Stimulated activated CD4-positive, alpha-beta T cell treated with anti-CD3 and anti-CD28 coated beads, TNF-alpha, amount 100 ng/mL, for 1 hour (primary cell): Measurements from ENCODE around the gene CNKSR3.

Experiments
- DNase-seq, 3 donors: peaks; one replicate each; pipeline ENCODE4 v3.0.0-alpha.2; 2020; ENCODE audit warnings: low read depth in 3 of 3, low spot score in 1 of 3

CNKSR3 gene

DNA sequence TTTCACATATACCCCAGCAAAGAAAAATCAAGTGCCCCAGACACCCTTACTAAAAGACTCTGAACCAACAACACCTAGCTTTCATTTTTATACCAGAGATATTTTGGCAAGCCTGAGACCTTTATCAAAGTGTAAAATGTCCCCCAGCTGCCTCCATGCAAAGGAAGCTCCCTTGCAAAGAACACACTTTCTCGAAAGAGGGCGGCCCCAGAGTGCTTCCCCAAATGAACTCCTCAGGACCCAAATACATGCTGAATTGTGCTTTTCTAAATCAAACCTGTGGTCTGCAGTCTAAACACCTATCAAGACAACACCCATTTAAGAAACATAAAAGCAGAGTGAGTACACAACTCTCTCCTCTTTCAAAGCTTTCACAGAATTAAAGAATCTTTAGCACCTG, 154.4 kb downstream of the CNKSR3 start:
- no peak for DNase-seq

DNA sequence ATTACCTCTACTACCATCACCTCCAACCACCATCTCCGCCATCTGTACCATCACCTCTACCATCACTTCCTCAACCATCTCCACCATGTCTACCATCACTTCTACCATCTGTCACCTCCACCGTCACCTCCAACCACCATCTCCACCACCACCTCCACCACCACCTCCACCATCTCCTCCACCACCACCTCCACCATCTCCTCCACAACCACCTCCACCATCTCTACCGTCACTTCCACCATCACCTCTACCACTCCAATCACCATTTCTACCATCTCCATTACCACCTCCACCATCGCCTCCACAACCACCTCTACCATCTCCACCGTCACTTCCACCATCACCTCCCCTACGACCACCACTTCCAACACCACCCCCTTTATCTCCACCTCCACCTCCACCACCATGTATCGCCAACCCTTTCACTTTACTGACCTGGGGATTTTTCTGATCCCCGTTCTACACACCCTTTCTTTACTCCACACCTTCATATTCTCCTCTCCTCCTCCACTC, 156.2 kb downstream of the CNKSR3 start:
- DNase-seq, result no peak

DNA sequence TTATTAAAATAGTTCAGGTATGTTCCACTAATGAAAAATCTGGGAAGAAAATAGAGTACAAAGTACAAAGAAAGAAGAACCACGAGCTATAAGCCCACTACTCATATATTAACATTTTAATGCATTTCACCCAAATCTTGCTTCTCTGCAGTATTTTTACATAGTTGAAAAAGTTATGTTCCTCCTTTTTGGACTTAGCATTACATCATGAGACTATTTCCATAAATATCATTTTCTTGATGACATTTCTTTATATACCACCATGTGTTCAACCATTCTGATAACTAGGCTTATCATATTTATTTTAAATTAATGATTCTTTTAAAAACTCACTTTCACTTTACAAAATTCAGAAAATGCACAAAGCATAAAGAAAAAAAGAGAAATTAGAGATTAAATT, 156.9 kb downstream of the CNKSR3 start:
- DNase-seq, result no peak

DNA sequence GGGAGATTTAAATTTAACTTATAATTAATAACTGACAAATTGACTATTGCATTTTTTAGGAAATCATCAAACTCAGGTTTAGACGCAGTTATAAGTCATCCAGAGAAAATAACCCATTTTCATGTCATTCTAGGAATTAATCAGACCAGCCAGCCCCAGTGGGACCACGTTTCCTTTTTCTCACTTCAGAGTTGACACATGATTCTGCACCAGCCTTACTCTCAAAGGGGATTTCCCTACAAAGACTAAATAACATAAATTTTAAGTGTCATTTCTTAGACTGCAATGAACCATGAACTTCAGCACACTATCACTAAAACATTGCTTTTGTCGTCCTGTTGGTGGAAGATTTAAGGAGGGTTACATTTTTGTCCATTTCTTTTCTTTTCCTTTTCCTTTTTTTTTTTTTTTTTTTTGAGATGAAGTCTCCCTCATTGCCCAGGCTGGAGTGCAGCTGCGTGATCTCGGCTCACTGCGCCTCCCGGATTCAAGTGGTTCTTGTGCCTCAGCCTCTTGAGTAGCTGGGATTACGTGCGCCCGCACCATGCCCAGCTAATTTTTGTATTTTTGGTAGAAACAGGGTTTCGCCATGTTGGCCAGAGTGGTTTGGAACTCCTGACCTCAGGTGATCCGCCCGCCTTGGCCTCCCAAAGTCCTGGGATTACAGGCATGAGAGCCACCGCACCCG, 157.4 kb downstream of the CNKSR3 start:
- no peak for DNase-seq

DNA sequence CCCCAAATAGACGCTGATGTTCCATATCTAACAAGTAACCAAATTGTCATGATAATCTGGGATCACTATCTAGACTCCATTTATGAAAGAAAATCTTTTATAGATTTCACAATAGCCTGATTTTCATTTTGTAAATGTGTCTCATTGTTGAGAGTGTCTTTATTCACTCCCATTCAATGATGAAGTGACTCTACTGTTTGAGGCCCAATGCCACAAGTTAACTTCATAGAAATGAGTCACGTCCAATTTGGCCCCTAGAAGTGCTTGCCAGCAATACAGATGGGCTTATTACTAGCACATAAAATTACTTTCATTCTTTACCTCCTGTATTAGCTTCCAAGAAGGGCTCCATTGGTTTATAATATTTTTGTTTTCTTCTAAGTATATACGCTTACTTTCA, 160.2 kb downstream of the CNKSR3 start:
- no peak for DNase-seq

DNA sequence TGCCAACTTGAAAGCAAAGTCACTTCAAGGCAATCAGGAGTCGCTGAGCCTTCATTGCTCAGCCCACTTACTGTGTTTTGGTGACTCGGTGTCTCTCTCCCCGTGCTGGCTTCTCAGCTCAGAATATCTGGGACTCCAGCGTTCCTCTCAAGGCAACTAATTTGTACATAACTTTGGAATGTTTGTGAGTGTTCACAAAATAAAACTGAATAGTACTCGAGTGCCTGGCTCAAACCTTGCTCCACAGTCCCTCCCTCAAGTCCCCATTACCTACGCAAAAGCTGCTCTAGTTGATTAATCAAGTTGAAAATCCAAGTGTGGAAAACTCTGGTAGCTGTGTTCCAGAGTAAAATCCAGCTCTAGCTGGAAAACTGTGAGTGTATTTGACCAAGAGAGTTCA, 162.5 kb downstream of the CNKSR3 start:
- no peak for DNase-seq

DNA sequence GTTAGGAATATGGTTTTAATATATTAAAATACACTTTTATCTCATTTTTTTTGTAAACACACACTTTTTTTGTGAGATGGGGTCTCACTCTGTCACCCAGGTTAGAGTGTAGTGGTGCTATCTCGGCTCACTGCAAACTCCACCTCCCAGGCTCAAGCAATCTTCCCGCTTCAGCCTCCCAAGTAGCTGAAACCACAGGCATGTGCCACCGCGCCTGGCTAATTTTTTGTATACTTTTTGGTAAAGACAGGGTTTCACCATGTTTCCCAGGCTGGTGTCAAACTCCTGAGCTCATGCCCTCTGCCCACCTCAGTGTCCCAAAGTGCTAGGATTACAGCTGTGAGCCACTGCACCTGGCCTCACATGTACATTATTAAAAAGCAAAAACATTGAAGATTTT, 164.7 kb downstream of the CNKSR3 start:
- no peak for DNase-seq

DNA sequence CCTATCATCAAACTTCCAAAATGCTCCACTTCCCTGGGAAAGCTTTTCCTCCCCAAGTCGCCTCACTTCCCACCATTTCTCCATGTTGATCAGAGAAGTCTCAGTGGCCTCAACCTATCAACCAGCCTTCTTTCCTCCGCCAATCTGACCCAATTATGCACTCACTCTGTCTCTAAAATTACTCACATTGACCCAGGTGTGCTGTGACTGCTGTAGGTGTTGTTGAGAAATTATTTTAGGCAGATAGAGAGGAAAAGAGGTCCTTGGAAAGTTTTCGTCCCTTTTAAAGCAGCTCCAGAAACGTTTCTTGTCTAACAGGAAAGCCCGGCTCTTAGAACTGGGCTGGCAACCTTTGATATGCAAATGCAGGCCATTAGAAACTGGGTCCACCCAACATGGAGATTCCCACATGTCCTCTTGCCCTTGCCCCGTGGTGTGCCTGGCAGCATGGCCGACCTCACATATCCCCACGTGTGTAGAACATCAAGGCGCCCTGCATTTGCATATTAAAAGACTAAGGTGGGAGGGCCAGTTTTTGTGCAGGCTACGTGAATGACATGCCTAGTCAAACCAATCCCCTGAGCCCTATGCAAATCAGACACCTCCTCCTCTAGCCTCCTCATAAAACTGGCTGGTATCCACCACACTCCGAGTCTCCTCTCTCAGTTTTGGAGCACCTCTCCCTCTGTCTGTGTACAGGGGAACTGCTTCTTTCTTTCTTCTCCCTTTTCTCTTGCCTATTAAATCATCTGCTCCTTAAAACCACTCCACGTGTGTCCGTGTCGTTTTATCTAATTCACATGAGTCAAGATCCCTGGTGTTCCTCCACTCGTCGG, 166.8 kb downstream of the CNKSR3 start:
- DNase-seq, result no peak

DNA sequence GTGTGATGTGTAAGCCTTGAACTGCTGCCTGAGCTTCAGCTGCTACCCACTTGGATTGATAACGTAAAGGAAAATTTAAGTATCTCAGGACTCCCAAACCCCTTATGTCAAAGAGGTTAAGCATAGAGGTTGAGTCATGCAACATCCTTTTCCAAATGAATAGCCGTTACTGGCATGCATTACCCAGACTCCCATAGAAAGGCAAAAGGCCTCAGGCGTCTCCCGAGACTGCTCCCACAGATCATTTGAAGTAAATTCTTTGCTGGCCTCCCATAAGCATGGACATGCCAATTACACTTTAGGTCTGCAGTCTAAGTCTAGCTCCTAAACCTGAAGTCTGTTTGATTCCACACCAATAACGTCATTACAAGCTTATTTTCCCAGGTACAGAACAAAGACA, 168.6 kb downstream of the CNKSR3 start:
- DNase-seq, result no peak

DNA sequence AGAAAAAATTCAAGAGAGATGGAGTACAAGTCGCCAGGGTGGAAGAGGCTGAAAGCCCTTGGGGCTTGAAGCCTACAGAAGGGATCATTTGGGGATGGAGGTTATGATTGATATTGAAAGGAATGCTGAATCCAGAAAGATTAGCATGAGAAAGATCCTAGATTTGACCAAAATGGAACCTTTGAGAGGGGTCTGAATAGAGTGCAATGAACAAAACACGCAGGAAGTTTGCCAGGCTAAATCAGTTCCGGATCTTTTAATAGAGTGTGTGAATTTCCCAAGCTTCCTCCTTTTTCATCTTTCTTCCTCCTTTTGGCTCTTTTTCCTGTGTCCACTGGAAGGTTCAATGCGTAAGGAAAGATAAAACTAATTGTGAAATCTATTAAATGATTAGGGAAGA, 169.1 kb downstream of the CNKSR3 start:
- DNase-seq, result no peak
